Tibial nerve (tissue), 4 donors: ENCODE data around the gene RCN2. TPM values are rescaled to one million over a fixed set of nuclear protein-coding genes. Genes with fewer than 3 reads are reported as not detected.

Source experiments
- DNase-seq, 2 donors: peaks; one replicate each; pipeline ENCODE4 v3.0.0-alpha.2; 2019; ENCODE audit warnings: low spot score in 2 of 2
- H3K27ac ChIP-seq, 4 donors: fragments of 200-600 bp; sonication (generic) in 3 of 4; one replicate each; pipeline ENCODE4 v1.5.1; 2017 to 2019; ENCODE audit warnings: mild to moderate bottlenecking in 1 of 4
- H3K27me3 ChIP-seq, 2 donors: fragments of 200-600 bp; sonication (generic) in 1 of 2; one replicate each; pipeline versions ENCODE4 v1.5.1 to v1.6.0; 2017 to 2019
- H3K36me3 ChIP-seq, 3 donors: fragments of 200-600 bp; sonication (generic); one replicate each; pipeline ENCODE4 v1.5.1; 2018 to 2019
- H3K4me1 ChIP-seq, 4 donors: fragments of 200-600 bp; sonication (generic) in 3 of 4; one replicate each; pipeline ENCODE4 v1.5.1; 2017 to 2019
- H3K4me3 ChIP-seq, 4 donors: fragments of 200-600 bp; sonication (generic) in 3 of 4; one replicate each; pipeline ENCODE4 v1.5.1; 2017 to 2019; ENCODE audit warnings: mild to moderate bottlenecking in 1 of 4, moderate library complexity in 1 of 4
- H3K9me3 ChIP-seq, 4 donors: fragments of 200-600 bp; sonication (generic) in 3 of 4; one replicate each; pipeline ENCODE4 v1.5.1; 2017 to 2019
- EP300 ChIP-seq, 2 donors: sonication (generic); formaldehyde crosslinking; IDR thresholded peaks; one replicate each; pipeline ENCODE4 v1.6.1; 2017; ENCODE audit warnings: antibody characterized with exemption in 2 of 2, mild to moderate bottlenecking in 1 of 2
- POLR2A ChIP-seq, 2 donors: fragments of 450-650 bp; IDR thresholded peaks; one replicate each; pipeline ENCODE4 v1.6.1; 2017; ENCODE audit warnings: antibody characterized with exemption in 2 of 2, mild to moderate bottlenecking in 2 of 2, moderate library complexity in 2 of 2
- WGBS, 2 donors: methylation state at CpG; one replicate each; pipeline ENCODE4 v1.1.5; 2018; 5-methylcytosine and 5-hydroxymethylcytosine counted together
- total RNA-seq, 4 donors: library from RNA; depleted of rRNA; stranded (reverse); fragments of >200 nt; gene quantifications; one replicate each; pipeline ENCODE4 v1.1.0, GENCODE V29; 2016
- TF ChIP-seq, protein P1 (sequence below), 5 experiments: fragments of 200-600 bp in 3 of 5; fragments of 450-650 bp in 2 of 5; sonication (generic) in 3 of 5; IDR thresholded peaks; one replicate each; pipeline ENCODE4 v1.5.1; 2016 to 2019; ENCODE audit warnings: antibody characterized with exemption in 5 of 5, mild to moderate bottlenecking in 3 of 5, moderate library complexity in 2 of 5

Gene RCN2
- total RNA-seq, 4 donors from 2014 or later: 29.7 to 59.7 (median 43.8) TPM

DNA sequence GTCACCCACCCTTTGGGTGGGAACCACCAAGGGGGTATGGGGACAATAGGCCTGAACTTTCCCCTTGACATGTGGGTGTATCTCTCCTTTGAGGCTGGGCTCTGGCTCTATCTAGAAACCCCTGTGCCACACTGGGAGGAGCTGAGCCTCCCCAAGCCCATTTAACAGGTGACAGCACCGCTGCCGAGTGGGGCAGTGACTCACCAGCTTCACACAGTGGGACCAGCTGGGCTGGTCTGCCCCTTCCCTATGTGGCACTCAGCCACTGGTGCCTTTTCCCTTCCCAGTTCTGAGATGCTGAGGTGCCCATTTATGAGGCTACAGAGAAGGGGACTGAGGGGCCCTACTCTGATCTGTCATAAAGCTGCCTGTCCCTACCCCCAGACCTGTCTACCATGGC lies 68.4 kb downstream of the RCN2 start:
- no peak overlapping the region for H3K4me3 ChIP-seq
- DNase-seq: no peak
- H3K27ac ChIP-seq: no peak overlapping the region
- H3K36me3 ChIP-seq: no peaks in the 10 kb centered on the region
- peaks cover 0 to 34% (median 19%) of the 10 kb centered on the region in 4 donors for H3K4me1 ChIP-seq
- no peaks in the 10 kb centered on the region for H3K27me3 ChIP-seq
- TF ChIP-seq, protein P1, sequence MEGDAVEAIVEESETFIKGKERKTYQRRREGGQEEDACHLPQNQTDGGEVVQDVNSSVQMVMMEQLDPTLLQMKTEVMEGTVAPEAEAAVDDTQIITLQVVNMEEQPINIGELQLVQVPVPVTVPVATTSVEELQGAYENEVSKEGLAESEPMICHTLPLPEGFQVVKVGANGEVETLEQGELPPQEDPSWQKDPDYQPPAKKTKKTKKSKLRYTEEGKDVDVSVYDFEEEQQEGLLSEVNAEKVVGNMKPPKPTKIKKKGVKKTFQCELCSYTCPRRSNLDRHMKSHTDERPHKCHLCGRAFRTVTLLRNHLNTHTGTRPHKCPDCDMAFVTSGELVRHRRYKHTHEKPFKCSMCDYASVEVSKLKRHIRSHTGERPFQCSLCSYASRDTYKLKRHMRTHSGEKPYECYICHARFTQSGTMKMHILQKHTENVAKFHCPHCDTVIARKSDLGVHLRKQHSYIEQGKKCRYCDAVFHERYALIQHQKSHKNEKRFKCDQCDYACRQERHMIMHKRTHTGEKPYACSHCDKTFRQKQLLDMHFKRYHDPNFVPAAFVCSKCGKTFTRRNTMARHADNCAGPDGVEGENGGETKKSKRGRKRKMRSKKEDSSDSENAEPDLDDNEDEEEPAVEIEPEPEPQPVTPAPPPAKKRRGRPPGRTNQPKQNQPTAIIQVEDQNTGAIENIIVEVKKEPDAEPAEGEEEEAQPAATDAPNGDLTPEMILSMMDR (IDR thresholded peaks at IDR 0.05): no peak
- TF ChIP-seq POLR2A (IDR thresholded peaks at IDR 0.05): no peak
- no peak for TF ChIP-seq EP300 (IDR thresholded peaks at IDR 0.05)
- 76 to 80% methylated on average over 2 of the region's 2 CpGs for WGBS, 2 donors
- H3K9me3 ChIP-seq: no peaks in the 10 kb centered on the region

DNA sequence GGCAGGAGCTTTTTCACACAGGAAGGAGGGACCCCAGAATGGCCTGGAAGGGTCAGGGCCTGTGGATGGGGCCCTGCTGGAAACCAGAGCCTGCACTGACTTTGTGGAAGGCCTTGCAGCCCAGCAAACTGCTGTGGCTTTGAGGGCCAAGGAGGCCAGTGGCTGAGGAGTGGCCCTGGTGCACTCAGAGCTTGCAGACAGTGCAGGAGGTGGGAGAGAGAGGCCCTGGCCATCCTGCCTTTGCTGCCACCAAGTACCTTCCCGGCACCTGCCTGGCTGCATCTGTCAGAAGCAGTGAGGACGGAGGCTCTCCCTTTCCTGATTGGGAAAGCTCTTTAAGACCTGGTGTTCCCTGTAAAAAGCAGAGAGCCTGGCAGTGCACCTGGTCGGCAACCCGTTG lies 69.8 kb downstream of the RCN2 start:
- WGBS, 2 donors: 72 to 87% methylated on average over 4 of the region's 4 CpGs
- H3K27me3 ChIP-seq: no peaks in the 10 kb centered on the region
- H3K4me3 ChIP-seq: no peak overlapping the region
- peak overlapping the region in 1 of 4 donors; percentile 28 for H3K27ac ChIP-seq
- TF ChIP-seq POLR2A (IDR thresholded peaks at IDR 0.05) (no peak), EP300 (IDR thresholded peaks at IDR 0.05) (no peak)
- TF ChIP-seq, protein P1 (IDR thresholded peaks at IDR 0.05): no peak
- DNase-seq: no peak
- no peaks in the 10 kb centered on the region for H3K9me3 ChIP-seq
- peaks cover 0 to 24% (median 14%) of the 10 kb centered on the region in 4 donors for H3K4me1 ChIP-seq
- no peaks in the 10 kb centered on the region for H3K36me3 ChIP-seq

DNA sequence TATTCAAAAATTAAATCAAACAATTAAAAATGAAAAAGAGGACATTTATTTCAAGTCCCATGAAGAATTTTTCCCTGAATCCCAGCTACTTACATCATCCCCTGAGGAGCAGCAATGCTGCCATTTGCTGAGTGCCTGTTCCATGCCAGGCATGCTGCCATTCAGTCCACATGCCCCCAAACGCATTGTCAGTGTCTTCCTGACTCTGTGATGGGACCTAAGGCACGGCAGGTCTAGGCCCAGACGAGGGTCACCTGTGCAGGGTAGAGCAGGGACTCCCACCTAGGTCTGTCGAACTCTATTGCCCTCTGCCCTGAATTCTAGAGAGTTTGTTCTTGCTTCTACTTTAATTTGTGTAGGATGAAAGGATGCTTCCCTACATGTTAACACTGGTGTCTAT lies 70.4 kb downstream of the RCN2 start:
- Histone ChIP-seq H3K9me3 (no peaks in the 10 kb centered on the region), H3K4me1 (peaks cover 0 to 18% (median 13%) of the 10 kb centered on the region in 4 donors), H3K27ac (peak overlapping the region in 1 of 4 donors; percentile 67), H3K27me3 (no peaks in the 10 kb centered on the region), H3K4me3 (no peak overlapping the region), H3K36me3 (no peaks in the 10 kb centered on the region)
- 74 to 83% methylated on average over 4 of the region's 4 CpGs for WGBS, 2 donors
- no peak for DNase-seq
- no peak for TF ChIP-seq EP300 (IDR thresholded peaks at IDR 0.05)
- TF ChIP-seq POLR2A (IDR thresholded peaks at IDR 0.05): no peak
- TF ChIP-seq, protein P1 (IDR thresholded peaks at IDR 0.05): no peak

DNA sequence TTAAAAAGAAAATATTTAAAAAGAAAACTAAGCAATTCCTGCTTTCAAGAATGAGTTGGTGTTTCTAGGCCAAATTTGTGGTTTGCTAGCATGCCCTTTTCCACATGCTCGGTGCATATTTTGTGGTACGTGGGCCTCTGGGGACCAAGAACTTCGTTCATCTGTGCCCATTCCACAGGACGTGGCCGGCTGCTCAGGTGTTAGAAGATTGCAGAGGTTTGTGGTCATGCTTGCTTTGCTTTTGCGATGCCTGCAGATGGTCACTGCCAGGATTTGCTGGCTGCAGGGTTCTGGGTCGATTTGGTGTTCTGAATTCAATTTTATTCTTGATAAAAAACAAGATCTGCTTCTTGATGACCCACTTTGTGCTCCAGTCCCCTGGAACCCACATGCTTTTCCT lies 70.9 kb downstream of the RCN2 start:
- no peaks in the 10 kb centered on the region for H3K9me3 ChIP-seq
- WGBS, 2 donors: 52 to 55% methylated on average over 7 of the region's 7 CpGs
- no peak overlapping the region for H3K4me3 ChIP-seq
- H3K27me3 ChIP-seq: no peaks in the 10 kb centered on the region
- peak overlapping the region in 2 of 4 donors; percentile 25 to 67 for H3K27ac ChIP-seq
- H3K4me1 ChIP-seq: peaks cover 0 to 17% (median 13%) of the 10 kb centered on the region in 4 donors
- TF ChIP-seq, protein P1 (IDR thresholded peaks at IDR 0.05): no peak
- TF ChIP-seq POLR2A (IDR thresholded peaks at IDR 0.05): no peak
- TF ChIP-seq EP300 (IDR thresholded peaks at IDR 0.05): no peak
- no peaks in the 10 kb centered on the region for H3K36me3 ChIP-seq
- no peak for DNase-seq

DNA sequence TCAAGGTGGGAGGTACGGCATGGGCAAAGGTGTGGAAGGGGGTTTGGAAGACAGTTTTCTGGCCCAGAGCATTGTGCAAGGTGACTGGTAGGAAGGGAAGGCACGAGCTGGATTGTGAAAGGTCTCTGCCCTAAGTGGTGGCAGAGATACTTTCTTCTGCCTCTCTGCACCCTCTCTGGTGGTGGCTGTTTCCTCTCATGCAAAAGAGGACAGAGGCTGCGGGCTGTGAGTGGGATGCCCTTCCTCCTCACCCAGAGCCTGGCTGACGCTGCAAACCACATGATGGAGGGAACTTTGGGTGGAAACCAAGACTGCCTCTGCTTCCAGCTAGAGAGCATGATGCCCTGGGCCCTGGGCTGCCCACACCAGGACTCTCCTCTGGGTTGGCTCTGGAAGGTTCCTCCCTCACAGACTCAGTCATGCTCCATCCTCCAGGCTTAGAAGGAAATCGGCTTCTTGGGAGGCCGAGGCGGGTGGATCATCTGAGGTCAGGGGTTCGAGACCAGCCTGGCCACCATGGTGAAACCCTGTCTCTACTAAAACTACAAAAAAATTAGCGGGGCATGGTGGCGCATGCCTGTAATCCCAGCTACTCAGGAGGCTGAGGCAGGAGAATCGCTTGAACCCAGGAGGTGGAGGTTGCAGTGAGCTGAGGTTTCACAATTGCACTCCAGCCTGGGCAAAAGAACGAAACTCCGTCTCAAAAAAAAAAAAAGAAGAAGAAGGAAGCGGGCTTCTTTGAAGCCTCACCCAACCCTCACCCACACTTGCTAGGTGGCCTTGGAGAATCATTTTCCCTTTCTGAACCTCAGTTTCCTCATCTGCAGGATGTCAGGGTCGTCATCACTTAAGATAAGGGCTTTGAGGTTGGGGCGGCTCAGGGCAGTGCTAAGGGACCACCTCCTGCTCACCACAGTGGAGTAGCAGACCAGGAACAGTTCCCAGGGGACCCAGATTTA lies 71.7 kb downstream of the RCN2 start:
- Histone ChIP-seq H3K4me3 (no peak overlapping the region), H3K9me3 (no peaks in the 10 kb centered on the region), H3K27me3 (no peaks in the 10 kb centered on the region), H3K27ac (peak overlapping the region in 2 of 4 donors; percentile 53 to 67), H3K36me3 (no peaks in the 10 kb centered on the region), H3K4me1 (peaks cover 0 to 17% (median 13%) of the 10 kb centered on the region in 4 donors)
- peak in 1 of 2 donors; percentile 52 for DNase-seq
- TF ChIP-seq, protein P1 (IDR thresholded peaks at IDR 0.05): no peak
- TF ChIP-seq POLR2A (IDR thresholded peaks at IDR 0.05) (no peak), EP300 (IDR thresholded peaks at IDR 0.05) (peak in 1 of 2 donors; percentile 36)
- WGBS, 2 donors: 74 to 77% methylated on average over 13 to 16 of the region's 16 CpGs
